ENCODE results near the gene IGFL4.

GRCh38 chr19:46023311-46023779 lies 17.5 kb downstream of the IGFL4 start:
- TF ChIP-seq CTCF (IDR thresholded peaks at IDR 0.05), result no peak
- no peak for TF ChIP-seq POLR2A (IDR thresholded peaks at IDR 0.05)
